Glomerular visceral epithelial cell (primary cell): ENCODE measurements around the gene CHI3L1.

Experiments
- DNase-seq: peaks from one replicate; pipeline ENCODE4 v3.0.0-alpha.2; 2016; ENCODE audit errors: extremely low spot score

Gene CHI3L1

DNA sequence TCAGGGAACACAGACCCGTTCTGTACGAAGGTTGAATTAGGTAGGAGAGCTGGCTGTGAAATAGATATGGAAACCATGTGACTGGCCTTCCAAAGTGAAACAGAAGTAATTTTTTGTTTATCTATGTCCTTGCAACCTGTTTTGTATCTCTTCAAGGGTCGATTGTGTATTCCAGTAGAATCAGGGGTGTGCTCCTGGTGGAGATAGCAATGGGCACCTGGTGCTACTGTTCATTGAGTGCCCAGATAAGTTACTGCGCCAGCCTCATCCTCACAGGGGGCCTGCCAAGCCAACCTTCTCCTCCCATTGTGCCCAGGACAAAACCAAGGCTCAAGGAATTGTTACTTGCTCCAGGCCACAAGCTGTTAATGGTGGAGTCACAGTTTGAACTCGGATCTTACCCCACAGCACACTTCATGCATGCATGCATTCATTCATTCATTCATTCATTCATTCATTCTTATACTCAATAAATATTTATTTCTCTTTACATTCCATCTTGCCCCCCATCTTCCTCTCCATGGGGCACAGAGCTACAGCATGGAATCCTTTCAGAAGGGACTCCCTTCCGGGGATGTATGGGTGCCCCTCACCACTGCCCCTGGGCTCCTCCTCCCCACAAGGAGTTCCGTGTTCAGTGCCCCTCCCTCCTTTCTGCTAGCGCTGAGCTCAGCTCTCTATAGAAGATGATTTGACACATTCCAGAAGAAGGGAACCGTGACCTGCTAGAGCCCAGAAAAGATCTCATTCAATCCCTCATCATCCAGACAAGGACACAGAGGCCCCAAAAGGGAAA is 34.9 kb downstream of the CHI3L1 start:
- DNase-seq: peak; percentile 86

DNA sequence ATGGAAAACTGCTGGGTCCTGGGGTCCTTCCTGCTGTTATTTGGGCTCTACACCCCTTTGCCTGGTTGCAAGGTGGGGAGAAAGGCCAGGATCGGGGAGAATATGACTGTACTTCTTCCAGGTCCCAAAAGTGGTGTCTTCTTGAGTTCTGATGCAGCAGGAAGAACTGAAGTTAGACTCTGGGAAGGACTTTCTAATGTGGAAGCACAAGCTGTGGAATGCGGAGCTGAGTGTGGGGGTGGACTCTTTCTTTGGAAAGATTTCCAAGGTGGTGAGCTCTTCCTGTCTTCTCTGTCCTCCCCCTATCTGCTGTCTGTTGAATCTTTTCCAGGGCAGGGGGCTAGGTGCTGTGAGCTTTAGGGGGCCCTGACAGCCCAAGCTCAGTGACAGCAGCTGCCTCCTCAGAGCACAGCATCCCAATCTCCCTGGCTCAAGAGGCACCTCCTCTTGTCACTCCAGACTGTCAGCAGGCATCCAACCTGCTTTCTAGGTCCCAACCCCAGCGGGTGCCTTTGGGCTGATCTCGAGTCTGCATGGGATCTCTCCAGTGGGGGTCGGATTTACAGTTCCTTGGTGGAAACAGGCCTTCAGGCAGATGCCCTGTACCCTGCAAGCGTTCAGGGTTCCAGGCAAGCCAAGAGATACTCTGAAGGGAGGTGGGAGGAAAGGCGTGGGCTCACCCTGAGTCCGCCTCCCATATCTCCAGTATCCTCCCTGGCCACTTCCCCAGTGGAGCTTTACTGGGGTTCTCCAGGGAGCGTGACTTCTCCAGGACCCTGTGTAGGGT is 35.8 kb downstream of the CHI3L1 start:
- DNase-seq: no peak

DNA sequence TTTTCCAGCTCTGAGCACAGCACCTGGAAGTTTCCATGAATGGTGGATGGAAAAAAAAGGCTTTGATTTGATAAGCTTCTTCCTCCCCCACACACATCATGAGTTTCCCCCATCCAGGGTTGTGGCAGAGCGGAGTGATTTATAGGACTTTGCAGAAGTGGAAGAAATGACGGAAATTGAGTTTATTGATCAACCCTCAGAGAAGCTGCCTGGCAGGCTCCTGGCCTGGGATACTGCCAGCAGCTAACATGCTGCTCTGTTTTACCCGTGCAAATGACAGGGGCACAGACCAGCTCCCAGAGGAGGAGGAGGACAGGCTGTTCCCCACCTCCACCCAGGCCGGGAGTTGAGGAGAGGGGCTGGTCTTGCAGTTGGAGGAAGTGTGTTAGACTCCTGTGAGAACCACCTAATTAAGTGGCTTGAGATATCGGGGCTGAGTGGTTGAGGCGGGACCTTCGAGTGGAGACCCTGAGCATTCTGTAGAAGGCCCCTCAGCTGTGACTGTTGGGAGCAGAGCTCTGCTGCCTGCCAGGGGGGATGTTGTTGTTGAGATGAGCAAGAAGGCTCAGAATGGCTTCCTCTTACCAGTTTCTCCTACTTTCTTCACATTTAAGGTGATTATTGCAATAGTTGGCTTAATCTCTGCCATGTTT is 37.2 kb downstream of the CHI3L1 start:
- no peak for DNase-seq

DNA sequence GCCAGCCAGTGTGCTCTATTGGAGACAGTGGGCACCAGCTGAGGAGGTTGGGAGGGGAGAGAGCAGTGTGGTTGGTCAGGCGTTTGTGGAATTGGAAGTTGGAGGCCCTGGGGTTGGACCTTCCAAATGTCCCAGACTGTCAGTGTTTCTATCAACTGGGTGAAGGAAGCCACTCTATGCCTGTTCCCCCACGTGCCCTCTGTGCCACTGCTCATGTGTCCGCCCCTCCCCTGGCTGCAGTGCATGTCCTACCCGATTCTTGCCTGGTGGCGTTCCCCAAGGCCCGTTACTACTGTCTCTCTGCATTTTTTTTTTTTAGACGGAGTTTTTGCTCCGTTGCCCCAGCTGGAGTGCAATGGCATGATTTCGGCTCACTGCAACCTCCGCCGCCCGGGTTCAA is 37.9 kb downstream of the CHI3L1 start:
- DNase-seq: no peak

DNA sequence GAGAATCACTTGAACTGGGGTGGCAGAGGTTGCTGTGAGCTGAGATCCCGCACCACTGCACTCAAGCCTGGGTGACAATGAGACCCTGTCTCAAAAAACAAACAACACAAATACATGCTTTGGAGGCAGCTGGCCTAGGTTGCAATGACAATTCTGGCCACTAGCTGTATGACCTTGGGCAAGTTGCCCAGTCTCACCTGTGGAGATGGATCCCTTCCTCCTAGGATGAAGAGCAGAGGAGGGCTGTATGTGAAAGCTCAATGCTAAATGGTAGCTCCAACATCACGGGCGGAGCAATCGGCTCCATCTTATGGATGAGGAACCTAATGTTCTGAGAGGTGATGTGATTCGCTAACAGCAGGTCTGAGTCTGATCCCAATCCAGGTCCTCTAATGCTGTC is 38.4 kb downstream of the CHI3L1 start:
- DNase-seq: no peak

DNA sequence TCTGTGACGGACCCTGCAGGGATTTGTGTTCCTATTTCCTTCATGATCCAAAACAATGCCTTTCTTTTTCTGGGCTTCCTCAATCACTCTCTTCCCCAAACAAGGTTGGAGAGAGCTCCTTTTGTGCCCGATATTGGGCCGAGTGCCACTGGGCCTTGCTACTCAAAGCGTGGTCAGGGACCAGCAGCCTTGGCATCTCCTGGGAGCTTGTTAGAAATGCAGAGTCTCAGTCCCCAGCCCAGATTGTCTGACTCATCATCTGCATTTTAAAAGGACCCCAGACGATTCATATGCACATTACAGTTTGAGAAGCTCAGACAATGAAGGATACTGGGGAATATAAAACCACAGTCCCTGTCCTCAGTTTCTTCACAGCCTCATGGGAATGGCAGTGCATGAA is 39.1 kb downstream of the CHI3L1 start:
- DNase-seq: no peak

DNA sequence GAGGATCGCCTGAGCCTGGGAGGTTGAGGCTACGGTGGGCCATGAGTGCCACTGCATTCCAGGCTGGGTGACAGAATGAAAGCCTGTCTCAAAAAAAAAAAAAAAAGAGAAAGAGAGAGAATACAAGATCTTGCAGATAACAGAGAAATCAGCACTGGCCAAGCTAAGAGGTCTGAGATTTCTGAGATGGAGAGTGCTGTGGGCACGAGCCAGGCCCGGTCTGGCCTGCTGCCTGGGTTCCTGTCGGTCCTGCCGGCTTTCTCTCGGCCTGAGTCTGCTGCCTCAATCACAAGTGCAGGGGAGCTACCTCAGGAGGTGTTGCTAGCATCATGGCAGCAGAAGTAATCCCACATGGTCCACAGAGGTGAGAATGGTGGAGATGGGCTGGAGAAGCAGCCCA is 40.0 kb downstream of the CHI3L1 start:
- DNase-seq: no peak

DNA sequence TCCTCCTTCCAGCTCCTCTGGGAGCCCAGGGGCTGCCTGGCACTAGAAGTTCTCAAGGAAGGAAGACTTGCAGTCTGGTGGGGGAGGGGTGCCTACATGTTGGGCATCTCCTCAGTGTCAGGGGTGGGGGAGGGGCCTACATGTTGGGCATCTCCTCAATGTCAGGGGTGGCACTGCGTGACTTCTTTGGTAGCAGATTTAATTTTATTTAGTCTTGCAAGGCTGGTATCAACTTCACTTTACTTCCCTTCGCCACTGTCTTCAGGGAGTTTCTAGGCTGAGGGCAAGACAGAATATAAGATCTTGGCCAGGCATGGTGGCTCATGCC is 40.5 kb downstream of the CHI3L1 start:
- no peak for DNase-seq

DNA sequence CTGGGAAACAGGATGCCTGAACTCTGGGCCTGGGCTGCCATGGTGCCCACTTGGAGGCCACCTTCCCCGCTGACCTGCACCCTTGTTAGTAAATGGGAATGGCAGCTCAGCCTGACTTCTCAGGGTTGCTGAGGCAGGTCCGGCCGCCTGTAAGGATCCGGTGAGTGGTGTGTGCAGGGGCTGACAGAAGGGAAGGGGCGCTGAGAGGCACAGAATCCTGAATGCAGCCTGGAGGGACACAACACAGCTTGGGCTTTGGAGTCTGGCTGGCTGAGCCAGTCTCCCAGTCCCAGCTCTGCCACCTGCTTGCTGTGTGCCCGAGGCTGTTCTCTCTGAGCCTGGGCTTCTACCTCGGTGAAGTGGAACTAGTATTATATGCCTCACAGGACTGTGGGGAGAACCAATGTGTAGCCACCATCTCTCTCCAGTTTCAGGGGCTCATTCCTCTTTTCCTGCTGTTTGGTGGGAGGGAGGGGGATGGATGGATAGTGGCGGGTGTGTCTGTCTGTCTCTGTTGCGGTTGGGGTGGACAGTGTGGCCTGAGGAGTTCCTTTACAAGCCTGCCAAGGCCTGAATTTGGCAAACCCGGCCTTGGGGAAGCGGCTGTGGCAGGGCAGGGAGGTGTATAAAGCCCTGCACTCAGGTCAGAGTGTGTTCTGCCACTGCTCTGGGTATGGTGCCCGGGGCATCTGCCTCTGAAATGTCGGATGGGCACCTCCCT is 41.0 kb downstream of the CHI3L1 start:
- DNase-seq: no peak

DNA sequence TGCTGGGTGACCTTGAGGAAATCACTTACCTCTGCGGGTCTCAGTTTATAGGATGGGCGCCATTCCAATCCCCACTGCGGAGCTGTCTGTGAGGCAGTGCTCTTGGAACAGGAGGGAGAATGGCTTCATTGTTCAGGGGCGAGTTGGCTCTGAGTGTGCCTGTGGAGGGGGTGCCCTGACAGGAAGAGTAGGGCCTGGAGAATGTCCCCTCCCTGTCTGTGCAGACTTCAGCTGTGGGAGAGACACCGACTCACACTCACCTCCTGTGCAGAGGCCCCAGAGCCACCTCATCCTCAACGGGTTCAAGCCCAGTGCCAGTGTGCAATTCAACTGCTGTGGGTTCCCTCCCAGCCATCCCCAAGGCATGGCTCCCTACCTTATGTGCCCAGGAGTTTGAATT is 41.8 kb downstream of the CHI3L1 start:
- DNase-seq: peak; percentile 32

DNA sequence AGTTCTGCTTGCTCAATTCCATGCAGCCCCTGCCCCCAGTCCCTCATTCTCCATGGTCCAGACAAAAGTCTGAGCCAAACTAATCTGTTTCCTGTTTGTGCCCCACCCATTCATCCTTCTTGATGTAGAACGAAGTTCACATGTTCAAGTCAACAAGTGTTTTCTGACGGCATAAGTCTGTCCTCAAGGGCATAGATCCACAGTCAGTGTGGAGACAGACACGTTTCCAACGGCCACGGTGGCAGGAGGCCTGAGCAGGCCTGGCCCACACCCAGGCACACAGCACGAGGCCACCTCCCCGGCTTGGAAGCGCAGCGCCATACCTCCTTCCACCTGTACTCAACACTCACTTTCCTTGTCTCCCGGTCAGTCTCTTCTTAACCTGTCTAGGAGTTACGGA is 42.9 kb downstream of the CHI3L1 start:
- DNase-seq: no peak

DNA sequence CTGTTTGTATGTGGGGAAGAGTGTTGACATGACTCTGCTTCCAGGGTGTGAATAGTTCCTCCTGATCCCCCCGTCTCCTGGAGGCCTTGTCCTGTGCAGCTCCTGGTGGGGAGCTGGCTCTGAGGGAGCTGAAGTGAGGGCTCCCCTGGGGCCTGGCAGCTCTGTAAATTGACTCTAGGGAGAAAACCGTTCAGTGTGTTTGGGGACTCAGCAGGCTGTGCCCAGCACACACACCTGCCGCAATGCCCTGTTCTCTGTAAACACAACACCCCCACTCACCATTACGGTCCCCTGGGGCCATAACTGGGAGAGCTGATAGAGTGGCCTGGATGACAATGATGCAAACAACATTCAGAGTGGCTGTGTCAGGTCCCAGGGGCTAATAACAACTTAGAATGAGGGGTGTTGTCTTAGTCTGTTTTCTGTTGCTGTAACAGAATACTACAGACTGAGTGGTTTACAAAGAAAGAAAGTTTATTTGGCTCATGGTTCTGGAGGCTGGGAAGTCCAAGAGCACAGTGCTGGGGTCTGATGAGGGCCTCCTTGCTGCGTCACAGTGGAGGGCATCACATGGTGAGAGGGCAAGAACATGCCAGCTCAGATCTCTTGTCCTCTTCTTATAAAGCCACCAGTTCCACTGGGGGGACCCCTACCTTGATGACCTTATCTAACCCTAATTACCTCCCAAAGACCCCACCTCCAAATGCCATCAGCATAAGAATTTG is 43.7 kb downstream of the CHI3L1 start:
- DNase-seq: no peak

DNA sequence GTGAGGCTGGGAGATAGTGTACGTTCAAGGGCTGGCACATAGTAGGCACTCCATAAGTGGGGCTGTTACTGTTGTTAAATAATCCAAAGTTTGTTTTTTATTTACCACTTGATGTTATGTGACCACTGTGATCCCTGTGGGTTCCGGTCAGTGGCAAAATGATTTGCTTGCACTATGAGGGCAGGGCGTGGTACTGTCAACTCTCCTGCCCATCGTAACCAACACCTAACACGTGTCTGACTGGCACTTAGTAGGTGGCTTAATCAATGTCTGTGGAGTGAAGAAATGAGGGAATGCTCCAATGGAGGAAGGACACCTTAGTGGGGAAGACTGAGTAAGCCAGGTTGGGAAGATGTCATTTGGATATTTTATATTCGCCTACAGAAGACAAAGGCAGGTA is 44.4 kb downstream of the CHI3L1 start:
- DNase-seq: no peak

DNA sequence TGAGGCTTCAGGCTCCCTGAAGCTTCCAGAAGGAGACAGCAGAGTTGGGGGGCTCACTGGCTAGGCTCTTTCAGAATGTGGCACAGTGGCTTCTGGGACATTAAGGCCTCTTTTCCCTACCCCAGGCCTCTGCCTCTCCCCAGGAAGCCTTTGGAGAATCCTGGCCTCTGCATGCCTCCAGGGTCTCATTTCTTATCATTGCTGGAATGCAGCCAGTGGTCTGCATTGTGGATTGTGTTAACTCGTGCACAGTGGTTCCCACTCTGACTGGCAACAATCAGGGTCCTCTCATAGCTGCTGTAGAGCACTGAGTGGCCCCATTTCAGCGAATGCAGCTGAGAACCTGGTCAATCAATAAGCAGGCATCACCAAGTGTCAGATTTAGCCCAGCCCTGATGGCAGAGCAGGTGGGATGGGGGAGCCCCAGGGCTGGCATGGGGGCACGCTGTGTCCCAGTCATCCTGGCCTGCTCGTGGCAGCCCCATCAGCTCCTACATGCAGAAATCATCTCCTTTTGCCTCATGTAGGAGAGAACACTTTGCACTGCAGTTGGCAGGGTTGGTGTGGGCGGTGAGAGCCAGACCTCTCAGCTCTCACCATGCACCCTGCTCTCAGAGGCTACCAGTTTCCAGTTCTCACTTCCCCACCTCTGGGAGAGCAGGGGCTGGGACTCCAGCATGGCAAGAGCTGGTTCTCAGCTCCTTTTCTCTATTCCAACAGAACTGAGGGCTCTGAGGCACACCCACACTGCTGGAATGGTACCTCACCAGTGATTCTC is 45.6 kb downstream of the CHI3L1 start:
- DNase-seq: no peak

DNA sequence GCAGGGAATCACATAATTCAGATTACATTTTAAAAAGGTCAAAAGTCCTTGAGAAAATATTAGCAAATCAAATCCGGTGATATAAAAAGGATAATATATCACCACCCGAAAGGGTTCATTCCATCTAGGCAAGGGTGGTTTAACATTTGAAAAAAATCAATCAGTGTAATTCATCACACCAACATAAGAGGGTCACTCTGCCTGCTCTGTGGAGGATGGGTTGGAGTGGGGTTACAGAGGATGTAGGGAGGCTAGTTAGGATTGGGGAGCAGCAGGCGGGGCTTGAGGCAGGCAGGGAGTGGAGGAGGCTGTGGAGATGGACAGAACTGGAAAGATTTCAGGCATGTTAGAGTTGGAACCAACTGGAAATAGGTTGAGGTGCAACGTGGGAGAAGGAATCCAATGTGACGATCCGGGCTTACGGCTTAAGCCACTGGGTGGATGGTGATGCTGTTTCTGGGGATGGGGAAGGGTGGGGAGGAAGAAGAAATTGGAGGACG is 46.5 kb downstream of the CHI3L1 start:
- DNase-seq: no peak

DNA sequence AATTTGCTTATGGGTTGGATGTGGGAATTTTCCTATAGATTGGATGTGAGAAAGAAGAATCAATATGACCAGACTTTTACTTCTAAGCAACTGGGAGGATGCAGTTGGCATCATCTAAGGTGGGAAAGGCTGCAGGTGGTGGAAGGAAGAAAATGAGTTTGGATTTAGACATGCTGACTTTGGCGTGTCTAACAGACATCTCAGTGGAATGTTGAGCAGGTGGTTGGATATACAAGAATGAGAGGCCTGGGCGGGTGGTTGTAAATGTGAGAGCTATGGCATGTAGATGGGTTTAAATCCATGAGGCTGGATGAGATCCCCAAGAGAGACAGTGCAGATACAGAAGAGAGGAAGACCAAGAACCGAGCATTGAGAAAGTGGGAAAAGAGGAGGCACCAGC is 48.4 kb downstream of the CHI3L1 start:
- DNase-seq: no peak

DNA sequence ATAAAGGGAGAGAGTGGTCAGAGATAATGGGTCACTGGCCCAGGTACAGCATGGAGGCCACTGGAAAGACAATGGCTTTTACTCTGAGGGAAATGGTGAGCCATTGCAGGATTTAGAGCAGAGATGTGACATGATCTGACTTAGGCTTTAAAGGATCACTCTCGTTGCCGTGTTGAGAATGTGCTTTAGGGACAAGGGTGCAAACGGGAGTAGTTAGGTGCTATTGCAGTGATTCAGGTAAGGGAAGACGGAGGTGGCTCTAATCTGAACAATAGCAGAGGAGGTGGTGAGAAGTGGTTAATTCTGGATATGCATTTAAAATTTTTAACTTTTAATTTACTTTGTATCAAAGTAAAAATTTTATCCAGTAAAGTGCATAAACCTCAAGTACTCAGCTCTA is 49.2 kb downstream of the CHI3L1 start:
- DNase-seq: no peak

DNA sequence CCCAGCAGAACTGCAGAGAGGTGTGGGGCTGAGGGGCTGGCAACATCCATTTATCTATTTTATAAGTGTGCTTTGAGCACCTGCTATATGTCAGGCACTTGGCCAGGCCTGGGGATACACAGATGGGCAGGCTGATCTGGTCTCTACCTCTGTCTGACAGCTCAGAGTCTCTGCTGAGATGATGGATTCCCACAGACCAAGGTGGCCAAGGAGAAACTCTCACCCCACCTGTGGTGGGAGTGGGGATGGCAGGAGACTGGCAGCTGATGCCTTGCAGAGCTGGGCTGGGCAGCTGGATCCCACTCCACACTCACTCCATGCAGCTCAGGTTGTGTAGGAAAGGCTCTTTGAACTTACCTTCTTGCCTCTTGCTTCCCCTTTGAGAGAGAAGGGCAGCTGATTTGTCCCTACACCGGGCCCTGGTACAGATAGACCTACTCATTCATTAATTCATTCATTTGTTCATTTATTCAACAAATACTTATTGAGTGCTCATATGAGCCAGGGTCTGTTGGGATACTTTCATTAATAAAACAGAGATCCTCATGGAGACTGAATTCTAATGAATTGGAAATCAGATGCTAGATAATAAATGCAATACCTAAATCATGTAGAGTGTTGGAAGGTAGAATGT is 50.0 kb downstream of the CHI3L1 start:
- DNase-seq: no peak

DNA sequence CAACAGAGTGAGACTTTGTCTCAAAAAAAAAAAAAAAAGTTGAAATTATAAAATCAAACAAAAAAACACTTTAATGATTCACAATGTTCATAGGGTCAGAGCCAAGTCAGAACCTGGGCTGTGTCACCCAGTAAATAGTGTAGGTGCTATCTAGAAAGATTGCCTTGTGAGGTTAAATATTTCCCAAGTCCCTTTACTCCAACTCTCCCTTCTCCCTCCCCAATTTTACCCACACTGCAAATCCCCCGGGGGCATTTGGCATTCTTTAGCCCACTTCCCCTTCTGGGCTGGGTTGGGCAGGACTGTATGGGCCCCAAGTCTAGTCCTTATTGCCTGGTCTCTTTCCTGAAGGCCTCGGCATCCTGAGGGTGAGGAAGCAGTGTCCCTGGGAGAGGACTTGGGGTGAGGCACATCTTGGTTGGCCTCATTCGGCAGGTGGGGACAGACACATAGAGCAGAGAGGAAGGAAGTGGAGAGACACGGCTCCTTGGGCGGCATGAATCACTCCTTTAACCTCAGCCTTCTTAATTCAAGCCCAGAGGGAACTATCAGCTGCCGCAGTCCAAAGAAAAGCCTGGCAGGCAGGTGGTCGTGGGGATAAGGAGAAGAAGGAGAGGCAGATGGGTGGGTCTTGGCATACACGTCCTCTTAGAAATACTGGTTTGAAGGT is 50.7 kb downstream of the CHI3L1 start:
- DNase-seq: peak; percentile 73
